Osteoblast (primary cell): Measurements from ENCODE around the gene TRRAP. TPM values are rescaled to one million over a fixed set of nuclear protein-coding genes. Genes with fewer than 3 reads are reported as not detected.

Experiments used
- DNase-seq: peaks from one replicate; pipeline ENCODE4 v3.0.0; 2011; ENCODE audit warnings: low spot score, mixed read lengths; ENCODE audit not compliant: insufficient read length; ENCODE audit errors: missing footprints
- H2AFZ ChIP-seq: 2 replicates; pipeline ENCODE4 v1.6.0; 2011; ENCODE audit warnings: mild to moderate bottlenecking, low read length
- H3K27ac ChIP-seq: 2 replicates; pipeline ENCODE4 v1.5.1; 2011; ENCODE audit warnings: mild to moderate bottlenecking, low read depth, low read length, moderate library complexity
- H3K27me3 ChIP-seq: 2 replicates; pipeline ENCODE4 v1.6.0; 2012; ENCODE audit warnings: mild to moderate bottlenecking, control low read depth, inconsistent platforms, low read length, moderate library complexity; ENCODE audit not compliant: insufficient read depth
- H3K36me3 ChIP-seq: 2 replicates; pipeline ENCODE4 v1.5.1; 2011; ENCODE audit warnings: mild to moderate bottlenecking, low read length, control low read depth, moderate library complexity; ENCODE audit not compliant: insufficient read depth
- H3K4me1 ChIP-seq: 2 replicates; pipeline ENCODE4 v1.5.1; 2011; ENCODE audit warnings: mild to moderate bottlenecking, low read length, control low read depth, moderate library complexity; ENCODE audit not compliant: insufficient read depth
- H3K4me2 ChIP-seq: 2 replicates; pipeline ENCODE4 v1.6.0; 2011; ENCODE audit warnings: mild to moderate bottlenecking, low read length; ENCODE audit not compliant: insufficient read depth
- H3K4me3 ChIP-seq: fragments of 200-600 bp; sonication (generic); 3 replicates; pipeline ENCODE4 v1.5.1; 2012; ENCODE audit warnings: mild to moderate bottlenecking, low read length, inconsistent platforms; ENCODE audit not compliant: insufficient read depth
- H3K79me2 ChIP-seq: 2 replicates; pipeline ENCODE4 v1.6.0; 2012; ENCODE audit warnings: mild to moderate bottlenecking, low read length, control low read depth, inconsistent platforms; ENCODE audit not compliant: insufficient read depth
- H3K9me3 ChIP-seq: 2 replicates; pipeline ENCODE4 v1.5.1; 2011; ENCODE audit warnings: low read depth, low read length, control low read depth
- H4K20me1 ChIP-seq: 2 replicates; pipeline ENCODE4 v1.6.0; 2012; ENCODE audit warnings: mild to moderate bottlenecking, low read length, control low read depth; ENCODE audit not compliant: insufficient read depth
- CTCF ChIP-seq: IDR thresholded peaks from 2 replicates; pipeline ENCODE4 v1.5.1; 2011; ENCODE audit warnings: mild to moderate bottlenecking, low read depth, low read length, moderate library complexity; ENCODE audit errors: extremely low read depth
- total RNA-seq: library from RNA; depleted of rRNA; stranded (reverse); fragments of >200 nt; gene quantifications from 2 replicates; pipeline ENCODE4 v1.2.3, GENCODE V29; 2012

The TRRAP gene
- total RNA-seq, 1 donor, result 17.7 TPM

GRCh38 chr7:98903246-98903645, 24.9 kb downstream of the TRRAP start:
- Histone ChIP-seq H3K4me2 (no peak overlapping the region), H3K9me3 (no peaks in the 10 kb centered on the region), H3K4me3 (no peak overlapping the region), H3K27me3 (no peaks in the 10 kb centered on the region), H4K20me1 (no peaks in the 10 kb centered on the region), H3K36me3 (peaks cover 93% of the 10 kb centered on the region), H3K27ac (no peak overlapping the region), H3K4me1 (no peaks in the 10 kb centered on the region), H2AFZ (no peak overlapping the region), H3K79me2 (no peaks in the 10 kb centered on the region)
- DNase-seq, result no peak
- no peak for TF ChIP-seq CTCF

GRCh38 chr7:98907570-98907969, 29.2 kb downstream of the TRRAP start:
- Histone ChIP-seq H3K4me3 (no peak overlapping the region), H3K4me2 (no peak overlapping the region), H3K4me1 (no peaks in the 10 kb centered on the region), H3K79me2 (no peaks in the 10 kb centered on the region), H3K27me3 (no peaks in the 10 kb centered on the region), H4K20me1 (no peaks in the 10 kb centered on the region), H3K27ac (no peak overlapping the region), H3K9me3 (no peaks in the 10 kb centered on the region), H3K36me3 (peaks cover 89% of the 10 kb centered on the region), H2AFZ (no peak overlapping the region)
- no peak for DNase-seq
- no peak for TF ChIP-seq CTCF

- H3K4me1 ChIP-seq, result peaks cover 4% of the 10 kb centered on the region
- H3K36me3 ChIP-seq, result peaks cover 87% of the 10 kb centered on the region
- no peak overlapping the region for H3K4me3 ChIP-seq
- TF ChIP-seq CTCF, result no peak
- H3K27me3 ChIP-seq, result no peaks in the 10 kb centered on the region
- no peaks in the 10 kb centered on the region for H3K9me3 ChIP-seq
- H2AFZ ChIP-seq, result no peak overlapping the region
- DNase-seq, result no peak
- no peaks in the 10 kb centered on the region for H3K79me2 ChIP-seq
- no peak overlapping the region for H3K4me2 ChIP-seq
- no peaks in the 10 kb centered on the region for H4K20me1 ChIP-seq
- H3K27ac ChIP-seq, result no peak overlapping the region
Measured at GRCh38 chr7:98908585-98908984, 30.3 kb downstream of the TRRAP start.

- H3K4me3 ChIP-seq, result no peak overlapping the region
- no peak overlapping the region for H2AFZ ChIP-seq
- H3K36me3 ChIP-seq, result peaks cover 87% of the 10 kb centered on the region
- peaks cover 4% of the 10 kb centered on the region for H3K4me1 ChIP-seq
- peaks cover 4% of the 10 kb centered on the region for H4K20me1 ChIP-seq
- no peaks in the 10 kb centered on the region for H3K79me2 ChIP-seq
- no peaks in the 10 kb centered on the region for H3K27me3 ChIP-seq
- H3K27ac ChIP-seq, result no peak overlapping the region
- no peaks in the 10 kb centered on the region for H3K9me3 ChIP-seq
- no peak for DNase-seq
- no peak for TF ChIP-seq CTCF
- no peak overlapping the region for H3K4me2 ChIP-seq
Measured at GRCh38 chr7:98909487-98909886, 31.2 kb downstream of the TRRAP start.
